Thyroid gland (tissue), 4 donors: ENCODE data around the gene TTC22. TPM values are rescaled to one million over a fixed set of nuclear protein-coding genes. Genes with fewer than 3 reads are reported as not detected.

Experiments used
- DNase-seq, 2 donors: peaks; one replicate each; pipeline ENCODE4 v3.0.0-alpha.2; 2019
- H3K27ac ChIP-seq, 3 donors: fragments of 200-600 bp; sonication (generic); 1 replicate in 2 of 3; 2 replicates in 1 of 3; pipeline ENCODE4 v1.5.1; 2016 to 2019; ENCODE audit warnings: mild to moderate bottlenecking in 1 of 3, moderate library complexity in 1 of 3
- H3K27me3 ChIP-seq: fragments of 200-600 bp; sonication (generic); one replicate; pipeline ENCODE4 v1.5.1; 2019
- H3K36me3 ChIP-seq, 2 donors: fragments of 200-600 bp; sonication (generic); one replicate each; pipeline ENCODE4 v1.5.1; 2016 to 2019
- H3K4me1 ChIP-seq, 2 donors: fragments of 200-600 bp; sonication (generic); one replicate each; pipeline ENCODE4 v1.5.1; 2017 to 2019
- H3K4me3 ChIP-seq, 3 donors: fragments of 200-600 bp; sonication (generic); replicated peaks in 1 of 3; 1 replicate in 2 of 3; 2 replicates in 1 of 3; pipeline ENCODE4 v1.5.1; 2016; ENCODE audit warnings: mild to moderate bottlenecking in 1 of 3
- H3K9me3 ChIP-seq: fragments of 200-600 bp; sonication (generic); one replicate; pipeline ENCODE4 v1.5.1; 2017
- CTCF ChIP-seq, 6 experiments: fragments of 200-600 bp in 3 of 6; fragments of 450-650 bp in 3 of 6; sonication (generic) in 3 of 6; IDR thresholded peaks; one replicate each; pipeline ENCODE4 v1.5.1; 2016 to 2019; ENCODE audit warnings: antibody characterized with exemption in 6 of 6, mild to moderate bottlenecking in 2 of 6, inconsistent platforms in 1 of 6, moderate library complexity in 1 of 6
- POLR2A ChIP-seq, 2 donors: fragments of 450-650 bp; IDR thresholded peaks; one replicate each; pipeline ENCODE4 v1.6.1; 2017; ENCODE audit warnings: antibody characterized with exemption in 2 of 2, mild to moderate bottlenecking in 2 of 2, moderate library complexity in 1 of 2
- WGBS, 2 donors: methylation state at CpG; one replicate each; pipeline ENCODE4 v1.1.5; 2017; 5-methylcytosine and 5-hydroxymethylcytosine counted together
- intact Hi-C: fragments of 100-400 bp; cut with DNase I; formaldehyde crosslinking; loops from one replicate; pipeline ENCODE4 v1.15.1; 2023
- total RNA-seq, 4 donors: library from RNA; depleted of rRNA; stranded (reverse); fragments of >200 nt; gene quantifications; one replicate each; pipeline ENCODE4 v1.2.3, GENCODE V29; 2016

Gene TTC22
- total RNA-seq, 4 donors from 2014 or later: 8.0 to 14.0 (median 11.1) TPM

GRCh38 chr1:54798769-54799641 is 2.1 kb downstream of the TTC22 start:
- Histone ChIP-seq H3K36me3 (no peaks in the 10 kb centered on the region), H3K4me3 (no peak overlapping the region), H3K9me3 (no peaks in the 10 kb centered on the region), H3K27me3 (no peaks in the 10 kb centered on the region), H3K4me1 (peaks cover 6 to 26% of the 10 kb centered on the region in 2 donors), H3K27ac (no peak overlapping the region)
- no peak for TF ChIP-seq CTCF (IDR thresholded peaks at IDR 0.05)
- TF ChIP-seq POLR2A (IDR thresholded peaks at IDR 0.05): no peak
- 66 to 67% methylated on average over 5 to 6 of the region's 6 CpGs for whole genome bisulfite sequencing, 2 donors
- peak in 1 of 2 donors; percentile 23 for DNase-seq
- intact Hi-C loops: no loop called here

GRCh38 chr1:54798206-54798605 is 2.9 kb downstream of the TTC22 start:
- TF ChIP-seq POLR2A (IDR thresholded peaks at IDR 0.05): no peak
- no peak for TF ChIP-seq CTCF (IDR thresholded peaks at IDR 0.05)
- Histone ChIP-seq H3K27me3 (no peaks in the 10 kb centered on the region), H3K27ac (no peak overlapping the region), H3K9me3 (no peaks in the 10 kb centered on the region), H3K4me1 (peaks cover 6 to 26% of the 10 kb centered on the region in 2 donors), H3K4me3 (no peak overlapping the region), H3K36me3 (no peaks in the 10 kb centered on the region)
- DNase-seq: no peak
- intact Hi-C loops: no loop called here
- 87 to 89% methylated on average over 3 of the region's 3 CpGs for WGBS, 2 donors

- no peak for DNase-seq
- intact Hi-C loops: no loop called here
- no peaks in the 10 kb centered on the region for H3K36me3 ChIP-seq
- TF ChIP-seq POLR2A (IDR thresholded peaks at IDR 0.05): no peak
- no peak for TF ChIP-seq CTCF (IDR thresholded peaks at IDR 0.05)
- no peaks in the 10 kb centered on the region for H3K27me3 ChIP-seq
- H3K4me1 ChIP-seq: peaks cover 6 to 24% of the 10 kb centered on the region in 2 donors
- 93 to 99% methylated on average over 2 of the region's 2 CpGs for WGBS, 2 donors
- H3K9me3 ChIP-seq: no peaks in the 10 kb centered on the region
- no peak overlapping the region for H3K4me3 ChIP-seq
- no peak overlapping the region for H3K27ac ChIP-seq
Measured at GRCh38 chr1:54796902-54797301, 4.2 kb downstream of the TTC22 start.

GRCh38 chr1:54795841-54796468 is 5.2 kb downstream of the TTC22 start:
- Histone ChIP-seq H3K4me1 (peaks cover 6 to 20% of the 10 kb centered on the region in 2 donors), H3K27ac (no peak overlapping the region), H3K4me3 (no peak overlapping the region), H3K36me3 (no peaks in the 10 kb centered on the region), H3K9me3 (no peaks in the 10 kb centered on the region), H3K27me3 (no peaks in the 10 kb centered on the region)
- intact Hi-C loops: no loop called here
- TF ChIP-seq CTCF (IDR thresholded peaks at IDR 0.05) (no peak), POLR2A (IDR thresholded peaks at IDR 0.05) (no peak)
- no peak for DNase-seq
- whole genome bisulfite sequencing, 2 donors: 93 to 95% methylated on average over 10 to 18 of the region's 18 CpGs

- no peaks in the 10 kb centered on the region for H3K9me3 ChIP-seq
- WGBS, 2 donors: 56 to 67% methylated on average over 4 of the region's 4 CpGs
- intact Hi-C loops: no loop called here
Measured at GRCh38 chr1:54795356-54795665, 5.8 kb downstream of the TTC22 start.

More at GRCh38 chr1:54795356-54795665, 5.8 kb downstream of the TTC22 start:
- no peak for TF ChIP-seq POLR2A (IDR thresholded peaks at IDR 0.05)
- TF ChIP-seq CTCF (IDR thresholded peaks at IDR 0.05): no peak
- Histone ChIP-seq H3K4me3 (no peak overlapping the region), H3K4me1 (peaks cover 4 to 13% of the 10 kb centered on the region in 2 donors), H3K27me3 (no peaks in the 10 kb centered on the region), H3K36me3 (no peaks in the 10 kb centered on the region), H3K27ac (no peak overlapping the region)
- no peak for DNase-seq
